Measurements from ENCODE around the gene CYFIP2.
"Not testable (repeated sequence)": the region's sequence is repeated elsewhere in the genome, so short reads cannot be mapped to it uniquely, and the experiment has no call there.

Gene CYFIP2

GRCh38 chr5:157390551-157391297 is 124.8 kb downstream of the CYFIP2 start:
- DNase-seq (ENCODE audit: low read depth) = peak; percentile 63

GRCh38 chr5:157398305-157398704 is 132.4 kb downstream of the CYFIP2 start:
- DNase-seq (ENCODE audit: low read depth) = no peak

GRCh38 chr5:157400741-157401495 is 135.0 kb downstream of the CYFIP2 start:
- no peak for DNase-seq (ENCODE audit: low read depth)

GRCh38 chr5:157415838-157416237 is 149.9 kb downstream of the CYFIP2 start:
- DNase-seq (ENCODE audit: low read depth) = no peak

- not testable (repeated sequence) for DNase-seq (ENCODE audit: low read depth)
Measured at GRCh38 chr5:157419521-157419920, 153.6 kb downstream of the CYFIP2 start.

- not testable (repeated sequence) for DNase-seq (ENCODE audit: low read depth)
Measured at GRCh38 chr5:157429920-157430319, 164.0 kb downstream of the CYFIP2 start.

- peak; percentile 63 for DNase-seq (ENCODE audit: low read depth)
Measured at GRCh38 chr5:157431544-157432200, 165.7 kb downstream of the CYFIP2 start.

GRCh38 chr5:157434096-157434495 is 168.2 kb downstream of the CYFIP2 start:
- DNase-seq (ENCODE audit: low read depth) = no peak

- DNase-seq (ENCODE audit: low read depth) = no peak
Measured at GRCh38 chr5:157443041-157443549, 177.2 kb downstream of the CYFIP2 start.

- no peak for DNase-seq (ENCODE audit: low read depth)
Measured at GRCh38 chr5:157444224-157444623, 178.3 kb downstream of the CYFIP2 start.

All from amniotic epithelial cell (primary cell).